Suprapubic skin (tissue), 4 donors: Measurements from ENCODE around the gene SPRN.

Experiments
- EP300 ChIP-seq: sonication (generic); formaldehyde crosslinking; IDR thresholded peaks from one replicate; pipeline ENCODE4 v1.6.1; 2017; ENCODE audit warnings: antibody characterized with exemption
- POLR2A ChIP-seq, 2 donors: fragments of 450-650 bp; IDR thresholded peaks; one replicate each; pipeline ENCODE4 v1.6.1; 2017; ENCODE audit warnings: antibody characterized with exemption in 2 of 2, mild to moderate bottlenecking in 2 of 2, moderate library complexity in 2 of 2
- POLR2AphosphoS5 ChIP-seq, 3 donors: sonication (generic); formaldehyde crosslinking; IDR thresholded peaks; one replicate each; pipeline ENCODE4 v1.6.1; 2017; ENCODE audit warnings: antibody characterized with exemption in 3 of 3
- TF ChIP-seq, protein P1 (sequence below), 2 donors: fragments of 200-600 bp in 1 of 2; fragments of 450-650 bp in 1 of 2; sonication (generic) in 1 of 2; IDR thresholded peaks; one replicate each; pipeline ENCODE4 v1.5.1; 2016 to 2019; ENCODE audit warnings: antibody characterized with exemption in 2 of 2, mild to moderate bottlenecking in 1 of 2, moderate library complexity in 1 of 2

DNA sequence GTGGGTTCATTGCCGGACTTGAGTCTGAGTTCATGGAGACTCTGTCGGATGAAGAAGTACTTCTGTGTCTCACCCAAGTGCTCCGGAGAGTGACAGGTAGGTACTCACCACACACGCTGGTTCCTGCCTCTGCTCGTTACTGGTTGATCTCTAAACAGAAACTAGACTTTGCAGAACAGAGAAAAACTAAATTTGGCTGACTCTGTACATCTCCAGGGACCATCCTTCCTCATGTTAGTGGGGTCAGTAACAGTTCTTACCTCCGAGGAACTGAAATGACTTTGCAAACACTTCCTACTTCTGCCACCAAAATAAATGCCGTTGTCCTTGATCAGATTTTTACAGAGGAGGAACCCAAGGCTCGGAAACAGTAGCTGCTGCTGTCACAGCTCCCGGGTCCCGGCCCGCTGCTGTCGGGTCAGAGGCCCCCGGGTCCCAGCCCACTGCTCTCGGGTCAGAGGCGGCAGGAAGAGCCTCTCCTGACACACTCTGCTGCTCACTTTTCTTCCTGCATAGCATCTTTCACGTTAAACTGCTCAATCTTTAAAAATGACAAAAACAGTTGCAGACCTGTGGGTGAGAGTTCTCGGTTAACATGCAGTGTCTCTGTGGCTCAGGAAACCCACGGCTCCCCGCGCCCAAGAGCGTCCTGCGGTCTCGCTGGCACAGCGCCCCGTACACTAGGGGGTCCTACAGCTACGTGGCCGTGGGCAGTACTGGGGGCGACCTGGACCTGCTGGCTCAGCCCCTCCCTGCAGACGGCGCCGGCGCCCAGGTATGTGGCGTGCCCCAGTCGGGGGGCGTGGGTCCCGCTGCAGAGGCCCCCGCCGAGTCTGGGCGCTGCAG lies 35.2 kb downstream of the SPRN start:
- TF ChIP-seq, protein P1, sequence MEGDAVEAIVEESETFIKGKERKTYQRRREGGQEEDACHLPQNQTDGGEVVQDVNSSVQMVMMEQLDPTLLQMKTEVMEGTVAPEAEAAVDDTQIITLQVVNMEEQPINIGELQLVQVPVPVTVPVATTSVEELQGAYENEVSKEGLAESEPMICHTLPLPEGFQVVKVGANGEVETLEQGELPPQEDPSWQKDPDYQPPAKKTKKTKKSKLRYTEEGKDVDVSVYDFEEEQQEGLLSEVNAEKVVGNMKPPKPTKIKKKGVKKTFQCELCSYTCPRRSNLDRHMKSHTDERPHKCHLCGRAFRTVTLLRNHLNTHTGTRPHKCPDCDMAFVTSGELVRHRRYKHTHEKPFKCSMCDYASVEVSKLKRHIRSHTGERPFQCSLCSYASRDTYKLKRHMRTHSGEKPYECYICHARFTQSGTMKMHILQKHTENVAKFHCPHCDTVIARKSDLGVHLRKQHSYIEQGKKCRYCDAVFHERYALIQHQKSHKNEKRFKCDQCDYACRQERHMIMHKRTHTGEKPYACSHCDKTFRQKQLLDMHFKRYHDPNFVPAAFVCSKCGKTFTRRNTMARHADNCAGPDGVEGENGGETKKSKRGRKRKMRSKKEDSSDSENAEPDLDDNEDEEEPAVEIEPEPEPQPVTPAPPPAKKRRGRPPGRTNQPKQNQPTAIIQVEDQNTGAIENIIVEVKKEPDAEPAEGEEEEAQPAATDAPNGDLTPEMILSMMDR (IDR thresholded peaks at IDR 0.05): no peak
- TF ChIP-seq POLR2AphosphoS5 (IDR thresholded peaks at IDR 0.05) (no peak), POLR2A (IDR thresholded peaks at IDR 0.05) (no peak), EP300 (no peak)
